ENCODE measurements around the gene TRIM71.

- no peak for TF ChIP-seq POLR2A (IDR thresholded peaks at IDR 0.05)
- TF ChIP-seq CTCF (IDR thresholded peaks at IDR 0.05), result no peak
- TF ChIP-seq POLR2AphosphoS5 (IDR thresholded peaks at IDR 0.05), result no peak
These were observed 44.6 kb downstream of the TRIM71 start for GRCh38 chr3:32862247-32862935.

Data from breast epithelium (tissue), 3 donors.